ENCODE data around the gene WDR41.

GRCh38 chr5:77444356-77444755 is 47.8 kb downstream of the WDR41 start:
- TF ChIP-seq ZNF565 (CRISPR knock-in tag; conservative IDR thresholded peaks at IDR 0.05; ENCODE audit: low read depth) (no peak), ESRRG (CRISPR knock-in tag; IDR thresholded peaks at IDR 0.05) (no peak), CREB5 (CRISPR knock-in tag; IDR thresholded peaks at IDR 0.05; ENCODE audit: low read depth) (no peak), OSR1 (CRISPR knock-in tag; IDR thresholded peaks at IDR 0.05) (no peak), GLIS3 (CRISPR knock-in tag; IDR thresholded peaks at IDR 0.05) (no peak)

Measured in SK-N-SH treated with all-trans-retinoic acid at 6 μM for 48 hours (cell line).